Activated CD8-positive, alpha-beta T cell treated with anti-CD3 and anti-CD28 coated beads for 36 hours (primary cell): Measurements from ENCODE around the gene MYH10. TPM values are rescaled to one million over a fixed set of nuclear protein-coding genes. Genes with fewer than 3 reads are reported as not detected.

ENCODE experiments used
- ATAC-seq: fragments of 200-7000 bp; cut with Tn5 transposase; one replicate; pipeline ENCODE4 v1.10.0; 2021; ENCODE audit warnings: mild to moderate bottlenecking, moderate library complexity
- CTCF ChIA-PET: fragments of 350-600 bp; sonication (Branson Sonifier 250); formaldehyde crosslinking; loops from one replicate; lab custom pipeline; 2021; ENCODE audit warnings: antibody characterized with exemption; lab: Charles Lee
- POLR2A ChIA-PET: fragments of 350-600 bp; sonication (Branson Sonifier 250); formaldehyde crosslinking; loops from one replicate; lab custom pipeline; 2021; ENCODE audit warnings: antibody characterized with exemption; lab: Charles Lee
- DNase-seq: peaks from one replicate; pipeline ENCODE4 v3.0.0-alpha.2; 2020
- H3K27ac Mint-ChIP-seq: one replicate; pipeline ENCODE4 v1.8.0; 2021; ENCODE audit warnings: mild to moderate bottlenecking, mixed read lengths
- H3K27me3 Mint-ChIP-seq: one replicate; pipeline ENCODE4 v1.8.0; 2021; ENCODE audit warnings: mixed read lengths
- H3K36me3 Mint-ChIP-seq: one replicate; pipeline ENCODE4 v1.8.0; 2021; ENCODE audit warnings: low read depth, mixed read lengths
- H3K4me1 Mint-ChIP-seq: one replicate; pipeline ENCODE4 v1.8.0; 2021; ENCODE audit warnings: low read depth, mixed read lengths
- H3K4me3 Mint-ChIP-seq: one replicate; pipeline ENCODE4 v1.8.0; 2021; ENCODE audit warnings: mild to moderate bottlenecking, moderate library complexity, mixed read lengths
- H3K9me3 Mint-ChIP-seq: one replicate; pipeline ENCODE4 v1.8.0; 2021; ENCODE audit warnings: mixed read lengths
- intact Hi-C: fragments of 100-400 bp; cut with micrococcal nuclease; formaldehyde crosslinking; loops from one replicate; pipeline ENCODE4 v1.10.0; 2022
- total RNA-seq, 2 experiments: library from RNA; stranded (reverse); gene quantifications; one replicate each; pipeline ENCODE4 v1.2.3, GENCODE V29; 2021
- TF ChIP-seq, protein P1 (sequence below): fragments of 200-600 bp; IDR thresholded peaks from one replicate; pipeline ENCODE4 v1.8.0; 2022; ENCODE audit warnings: antibody characterized with exemption, mild to moderate bottlenecking

MYH10 gene
- total RNA-seq, 2 experiments from 2014 or later: 19.9 to 23.7 TPM

DNA sequence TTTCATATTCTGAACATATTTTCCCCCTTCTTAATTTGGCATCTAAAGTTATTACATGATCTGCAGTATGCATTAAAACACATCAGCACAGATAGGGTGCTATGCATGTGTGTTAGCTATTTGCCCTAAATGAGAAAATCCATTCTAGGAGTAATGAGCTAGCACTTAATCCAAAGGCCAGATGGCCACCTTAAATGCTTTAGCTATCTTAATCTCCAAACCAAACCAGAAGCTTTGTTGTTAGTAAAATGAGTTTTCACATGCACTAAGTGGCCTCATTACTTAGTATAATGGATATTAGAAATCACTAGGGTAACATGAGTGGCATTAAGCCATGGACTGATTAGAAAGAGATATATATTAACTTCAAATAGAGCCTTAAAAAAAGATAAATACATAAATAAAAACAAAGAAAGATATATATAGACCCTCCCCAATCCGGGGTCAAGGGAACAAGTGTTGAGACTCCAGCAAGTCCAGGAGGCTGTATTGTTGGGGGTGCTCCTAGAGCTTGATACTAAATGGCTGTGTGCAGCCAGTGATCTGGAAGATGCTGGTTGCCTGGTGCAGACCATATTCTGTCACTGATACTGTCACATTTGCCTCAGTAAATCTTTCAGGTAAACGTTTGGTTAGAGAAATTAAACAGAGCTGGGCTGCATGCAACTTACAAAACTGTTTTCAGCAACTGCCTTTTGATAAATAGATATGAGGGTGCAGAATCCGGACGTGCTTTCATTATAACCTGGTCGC, 67.3 kb downstream of the MYH10 start:
- CTCF ChIA-PET: no interaction called here
- H3K4me3 Mint-ChIP-seq: no peak overlapping the region
- no peaks in the 10 kb centered on the region for H3K9me3 Mint-ChIP-seq

DNA sequence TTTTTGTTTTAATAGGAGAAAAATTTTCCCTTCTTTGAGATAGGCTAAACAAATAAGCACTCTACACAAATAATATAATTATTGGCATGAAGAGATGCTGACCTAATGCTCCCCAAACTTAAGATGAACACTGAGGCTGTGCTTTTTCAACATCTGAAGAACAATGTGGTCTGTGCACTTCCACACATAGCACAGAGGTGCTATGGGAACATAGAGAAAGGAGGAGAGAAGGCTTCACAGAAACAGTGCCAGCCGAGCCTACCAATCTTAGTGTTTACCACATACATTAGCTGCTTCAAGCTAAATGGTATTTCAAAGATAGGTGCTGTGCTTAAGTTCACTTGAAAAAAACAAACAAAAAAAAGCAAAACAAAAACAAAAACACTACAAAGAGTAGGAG, 72.4 kb downstream of the MYH10 start:
- Mint-ChIP-seq H3K27ac (no peak overlapping the region), H3K9me3 (no peaks in the 10 kb centered on the region), H3K36me3 (no peaks in the 10 kb centered on the region), H3K4me3 (no peak overlapping the region), H3K27me3 (peaks cover 5% of the 10 kb centered on the region), H3K4me1 (no peaks in the 10 kb centered on the region)
- DNase-seq (no peak), ATAC-seq (no peak)
- POLR2A ChIA-PET: no interaction called here
- intact Hi-C loops: no loop called here
- CTCF ChIA-PET: no interaction called here
- TF ChIP-seq, protein P1, sequence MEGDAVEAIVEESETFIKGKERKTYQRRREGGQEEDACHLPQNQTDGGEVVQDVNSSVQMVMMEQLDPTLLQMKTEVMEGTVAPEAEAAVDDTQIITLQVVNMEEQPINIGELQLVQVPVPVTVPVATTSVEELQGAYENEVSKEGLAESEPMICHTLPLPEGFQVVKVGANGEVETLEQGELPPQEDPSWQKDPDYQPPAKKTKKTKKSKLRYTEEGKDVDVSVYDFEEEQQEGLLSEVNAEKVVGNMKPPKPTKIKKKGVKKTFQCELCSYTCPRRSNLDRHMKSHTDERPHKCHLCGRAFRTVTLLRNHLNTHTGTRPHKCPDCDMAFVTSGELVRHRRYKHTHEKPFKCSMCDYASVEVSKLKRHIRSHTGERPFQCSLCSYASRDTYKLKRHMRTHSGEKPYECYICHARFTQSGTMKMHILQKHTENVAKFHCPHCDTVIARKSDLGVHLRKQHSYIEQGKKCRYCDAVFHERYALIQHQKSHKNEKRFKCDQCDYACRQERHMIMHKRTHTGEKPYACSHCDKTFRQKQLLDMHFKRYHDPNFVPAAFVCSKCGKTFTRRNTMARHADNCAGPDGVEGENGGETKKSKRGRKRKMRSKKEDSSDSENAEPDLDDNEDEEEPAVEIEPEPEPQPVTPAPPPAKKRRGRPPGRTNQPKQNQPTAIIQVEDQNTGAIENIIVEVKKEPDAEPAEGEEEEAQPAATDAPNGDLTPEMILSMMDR: no peak

More for the DNA sequence above, 67.3 kb downstream of the MYH10 start:
- Mint-ChIP-seq H3K36me3 (no peaks in the 10 kb centered on the region), H3K27ac (no peak overlapping the region), H3K4me1 (no peaks in the 10 kb centered on the region), H3K27me3 (no peaks in the 10 kb centered on the region)
- no peak for DNase-seq
- intact Hi-C loops: no loop called here
- TF ChIP-seq, protein P1: no peak
- POLR2A ChIA-PET: interaction anchor here (0.6 kb wide), 1 partner anchor 10 kb away, joined by 3 read pairs; no protein-coding TSS in a partner anchor
- ATAC-seq: no peak

DNA sequence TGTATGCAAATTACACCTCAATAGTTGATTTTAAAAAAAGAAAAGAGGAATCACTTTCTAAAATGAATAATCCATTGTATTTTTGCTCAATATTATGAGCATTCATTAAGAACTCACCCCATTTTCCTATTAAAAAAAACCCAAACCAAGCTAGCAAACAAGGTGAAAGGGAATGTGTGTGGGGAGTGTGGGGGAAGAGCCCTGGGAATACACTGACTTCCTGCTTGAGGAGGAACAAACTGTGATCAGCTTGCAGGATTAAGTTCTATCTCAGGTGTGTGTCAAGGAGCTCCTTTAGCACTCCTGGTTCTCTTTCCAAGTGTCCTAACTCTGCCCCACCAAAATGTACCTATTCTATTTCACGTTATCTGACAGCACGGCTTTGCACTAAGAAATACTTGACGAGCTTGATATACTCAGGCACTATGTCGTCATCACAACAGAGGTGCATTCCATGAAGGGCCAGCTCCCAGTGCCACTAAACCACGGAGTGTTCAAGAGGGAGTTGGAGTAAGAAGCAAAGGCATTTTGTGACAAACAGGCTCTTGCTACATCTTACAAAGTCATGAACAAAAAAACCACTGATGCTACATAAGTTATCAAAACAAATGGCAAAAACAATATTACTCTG, 73.2 kb downstream of the MYH10 start:
- Mint-ChIP-seq H3K27me3 (peaks cover 5% of the 10 kb centered on the region), H3K27ac (no peak overlapping the region), H3K9me3 (no peaks in the 10 kb centered on the region), H3K4me3 (no peak overlapping the region), H3K4me1 (no peaks in the 10 kb centered on the region), H3K36me3 (no peaks in the 10 kb centered on the region)
- TF ChIP-seq, protein P1: no peak
- intact Hi-C loops: no loop called here
- DNase-seq (no peak), ATAC-seq (no peak)
- ChIA-PET CTCF (no interaction called here), POLR2A (no interaction called here)

DNA sequence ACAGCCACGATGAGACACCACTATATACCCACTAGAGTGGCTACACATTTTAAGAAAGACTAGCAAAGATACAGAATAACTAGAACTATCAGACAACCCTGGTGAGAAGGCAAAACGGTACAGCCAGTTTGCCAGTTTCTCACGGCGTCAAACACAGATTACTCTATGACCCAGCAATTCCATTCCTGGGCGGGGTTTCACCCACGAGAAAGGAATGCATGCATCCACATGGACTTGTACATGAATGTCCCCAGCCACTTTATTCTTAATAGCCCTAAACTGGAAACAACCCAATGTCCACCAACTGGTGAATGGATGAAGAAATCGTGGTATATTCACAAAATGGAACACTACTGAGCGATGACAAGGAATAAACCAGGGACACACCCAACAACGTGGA, 74.5 kb downstream of the MYH10 start:
- ChIA-PET POLR2A (no interaction called here), CTCF (no interaction called here)
- H3K27me3 Mint-ChIP-seq: peaks cover 5% of the 10 kb centered on the region
- intact Hi-C loops: no loop called here
- no peaks in the 10 kb centered on the region for H3K4me1 Mint-ChIP-seq
- no peak overlapping the region for H3K27ac Mint-ChIP-seq
- no peak for ATAC-seq
- H3K36me3 Mint-ChIP-seq: no peaks in the 10 kb centered on the region
- TF ChIP-seq, protein P1: no peak
- no peak for DNase-seq
- H3K4me3 Mint-ChIP-seq: no peak overlapping the region
- no peaks in the 10 kb centered on the region for H3K9me3 Mint-ChIP-seq

DNA sequence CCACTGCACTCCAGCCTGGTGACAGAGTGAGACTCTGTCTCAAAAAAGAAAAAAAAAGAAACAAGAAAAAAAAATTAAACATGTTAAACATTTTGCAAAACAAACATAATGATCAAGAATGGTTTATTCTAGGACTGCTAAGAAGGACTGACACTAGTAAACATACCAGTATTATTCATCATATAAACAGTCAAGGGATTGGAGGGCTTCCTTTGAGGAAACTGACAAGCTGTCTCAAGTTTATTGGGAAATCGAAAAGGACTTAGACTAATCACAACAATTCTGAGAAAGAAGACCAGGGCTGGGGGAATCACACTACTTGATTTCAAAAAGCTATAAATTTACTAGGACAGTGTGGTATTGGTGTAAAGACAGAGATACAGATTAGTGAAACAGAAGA, 75.5 kb downstream of the MYH10 start:
- POLR2A ChIA-PET: interaction anchor here (0.7 kb wide), 1 partner anchor 1417 kb away, joined by 3 read pairs; no protein-coding TSS in a partner anchor
- ATAC-seq: no peak
- no peaks in the 10 kb centered on the region for H3K4me1 Mint-ChIP-seq
- DNase-seq: no peak
- no peaks in the 10 kb centered on the region for H3K9me3 Mint-ChIP-seq
- no peak overlapping the region for H3K4me3 Mint-ChIP-seq
- H3K27ac Mint-ChIP-seq: no peak overlapping the region
- TF ChIP-seq, protein P1: no peak
- no peaks in the 10 kb centered on the region for H3K36me3 Mint-ChIP-seq
- peaks cover 5% of the 10 kb centered on the region for H3K27me3 Mint-ChIP-seq
- intact Hi-C loops: no loop called here
- CTCF ChIA-PET: no interaction called here
